Fibroblast of lung (primary cell): Measurements from ENCODE around the gene LRRC17. TPM values are rescaled to one million over a fixed set of nuclear protein-coding genes. Genes with fewer than 3 reads are reported as not detected.

ENCODE experiments used
- DNase-seq, 2 donors: peaks; one replicate each; pipeline versions ENCODE4 v3.0.0 to v3.0.0-alpha.2; 2010; ENCODE audit warnings: low read depth in 2 of 2
- H2AFZ ChIP-seq: 2 replicates; pipeline ENCODE4 v1.5.1; 2012; ENCODE audit warnings: low read length, control low read depth, inconsistent platforms
- H3K27ac ChIP-seq: 2 replicates; pipeline ENCODE4 v1.5.1; 2011; ENCODE audit warnings: low read length, control low read depth; ENCODE audit not compliant: insufficient read depth
- H3K27me3 ChIP-seq: 2 replicates; pipeline ENCODE4 v1.5.1; 2011; ENCODE audit warnings: mild to moderate bottlenecking, low read length; ENCODE audit not compliant: control insufficient read depth, insufficient read depth
- H3K36me3 ChIP-seq: 2 replicates; pipeline ENCODE4 v1.5.1; 2011; ENCODE audit warnings: low read length; ENCODE audit not compliant: control insufficient read depth, insufficient read depth
- H3K4me1 ChIP-seq: 2 replicates; pipeline ENCODE4 v1.5.1; 2011; ENCODE audit warnings: low read length; ENCODE audit not compliant: control insufficient read depth, insufficient read depth; ENCODE audit errors: extremely low read depth
- H3K4me2 ChIP-seq: 2 replicates; pipeline ENCODE4 v1.5.1; 2011; ENCODE audit warnings: low read length, control low read depth; ENCODE audit not compliant: insufficient read depth; ENCODE audit errors: extremely low read depth
- H3K4me3 ChIP-seq, 4 experiments: fragments of 200-600 bp in 1 of 4; sonication (generic) in 1 of 4; replicated peaks in 1 of 4; 2 replicates each; pipeline ENCODE4 v1.5.1; 2011 to 2016; ENCODE audit warnings: low read length in 4 of 4, low read depth in 3 of 4, mild to moderate bottlenecking in 3 of 4, control low read depth in 2 of 4, inconsistent platforms in 1 of 4, mixed read lengths in 1 of 4; ENCODE audit not compliant: insufficient read depth in 1 of 4; ENCODE audit errors: control extremely low read depth in 1 of 4
- H3K79me2 ChIP-seq: 2 replicates; pipeline ENCODE4 v1.5.1; 2012; ENCODE audit warnings: mild to moderate bottlenecking, low read length, inconsistent platforms; ENCODE audit not compliant: control insufficient read depth, insufficient read depth
- H3K9ac ChIP-seq: 2 replicates; pipeline ENCODE4 v1.5.1; 2011; ENCODE audit warnings: mild to moderate bottlenecking, low read length, control low read depth; ENCODE audit not compliant: insufficient read depth
- H3K9me3 ChIP-seq: 2 replicates; pipeline ENCODE4 v1.5.1; 2012; ENCODE audit warnings: low read depth, low read length; ENCODE audit not compliant: control insufficient read depth, insufficient read depth
- H4K20me1 ChIP-seq: 2 replicates; pipeline ENCODE4 v1.5.1; 2011; ENCODE audit warnings: low read length; ENCODE audit not compliant: control insufficient read depth, insufficient read depth; ENCODE audit errors: extremely low read depth
- EZH2 ChIP-seq: IDR thresholded peaks from 2 replicates; pipeline ENCODE4 v1.5.1; 2012; ENCODE audit warnings: low read length, control low read depth, mild to moderate bottlenecking; ENCODE audit errors: missing control alignments
- polyA plus RNA-seq, 2 donors: library from polyadenylated mRNA; depleted of rRNA in 1 of 2; stranded (reverse) in 1 of 2; unstranded in 1 of 2; fragments of >200 nt; gene quantifications; 2 replicates each; pipeline ENCODE4 v1.2.1, GENCODE V29; 2011 to 2012; ENCODE audit warnings: missing spikeins in 1 of 2
- total RNA-seq: library from RNA; depleted of rRNA; stranded (reverse); fragments of >200 nt; gene quantifications from 2 replicates; pipeline ENCODE4 v1.2.1, GENCODE V29; 2014
- TF ChIP-seq, protein P1 (sequence below), 2 donors: IDR thresholded peaks in 1 of 2; conservative IDR thresholded peaks in 1 of 2; 1 replicate in 1 of 2; 2 replicates in 1 of 2; pipeline ENCODE4 v1.5.1; 2011 to 2012; ENCODE audit warnings: low read length in 2 of 2, control low read depth in 1 of 2, inconsistent platforms in 1 of 2, low read depth in 1 of 2, mild to moderate bottlenecking in 1 of 2

The LRRC17 gene
- total and polyA plus RNA-seq, 2 donors (not counting 1 experiment from before 2014, with no cell fraction given) = 12.6 to 31.5 TPM

GRCh38 chr7:102938679-102939078 lies 25.9 kb downstream of the LRRC17 start:
- Histone ChIP-seq H3K4me3 (no peak overlapping the region), H3K79me2 (no peaks in the 10 kb centered on the region), H3K4me1 (peaks cover 3% of the 10 kb centered on the region), H4K20me1 (no peaks in the 10 kb centered on the region), H3K36me3 (no peaks in the 10 kb centered on the region), H3K4me2 (no peak overlapping the region), H3K9me3 (no peaks in the 10 kb centered on the region), H3K27me3 (no peaks in the 10 kb centered on the region), H3K27ac (no peak overlapping the region), H2AFZ (no peak overlapping the region), H3K9ac (no peak overlapping the region)
- TF ChIP-seq EZH2 = no peak
- TF ChIP-seq, protein P1, sequence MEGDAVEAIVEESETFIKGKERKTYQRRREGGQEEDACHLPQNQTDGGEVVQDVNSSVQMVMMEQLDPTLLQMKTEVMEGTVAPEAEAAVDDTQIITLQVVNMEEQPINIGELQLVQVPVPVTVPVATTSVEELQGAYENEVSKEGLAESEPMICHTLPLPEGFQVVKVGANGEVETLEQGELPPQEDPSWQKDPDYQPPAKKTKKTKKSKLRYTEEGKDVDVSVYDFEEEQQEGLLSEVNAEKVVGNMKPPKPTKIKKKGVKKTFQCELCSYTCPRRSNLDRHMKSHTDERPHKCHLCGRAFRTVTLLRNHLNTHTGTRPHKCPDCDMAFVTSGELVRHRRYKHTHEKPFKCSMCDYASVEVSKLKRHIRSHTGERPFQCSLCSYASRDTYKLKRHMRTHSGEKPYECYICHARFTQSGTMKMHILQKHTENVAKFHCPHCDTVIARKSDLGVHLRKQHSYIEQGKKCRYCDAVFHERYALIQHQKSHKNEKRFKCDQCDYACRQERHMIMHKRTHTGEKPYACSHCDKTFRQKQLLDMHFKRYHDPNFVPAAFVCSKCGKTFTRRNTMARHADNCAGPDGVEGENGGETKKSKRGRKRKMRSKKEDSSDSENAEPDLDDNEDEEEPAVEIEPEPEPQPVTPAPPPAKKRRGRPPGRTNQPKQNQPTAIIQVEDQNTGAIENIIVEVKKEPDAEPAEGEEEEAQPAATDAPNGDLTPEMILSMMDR (conservative IDR thresholded peaks at IDR 0.05 in 1 of 2, IDR thresholded peaks at IDR 0.05 in 1 of 2; ENCODE audit: low read depth in 1 of 2, low read length in 2 of 2) = no peak
- DNase-seq = no peak

GRCh38 chr7:102942181-102942866 lies 29.5 kb downstream of the LRRC17 start:
- H3K27me3 ChIP-seq = no peaks in the 10 kb centered on the region
- no peaks in the 10 kb centered on the region for H3K79me2 ChIP-seq
- TF ChIP-seq EZH2 = no peak
- TF ChIP-seq, protein P1 (conservative IDR thresholded peaks at IDR 0.05 in 1 of 2, IDR thresholded peaks at IDR 0.05 in 1 of 2; ENCODE audit: low read depth in 1 of 2, low read length in 2 of 2) = no peak
- peaks cover 1% of the 10 kb centered on the region for H3K36me3 ChIP-seq
- H3K9ac ChIP-seq = no peak overlapping the region
- no peaks in the 10 kb centered on the region for H4K20me1 ChIP-seq
- H3K27ac ChIP-seq = no peak overlapping the region
- peak overlapping the region; percentile 4 for H3K4me2 ChIP-seq
- H3K4me3 ChIP-seq = no peak overlapping the region
- H2AFZ ChIP-seq = peak overlapping the region; percentile 16
- no peaks in the 10 kb centered on the region for H3K9me3 ChIP-seq
- DNase-seq = peak in 1 of 2 donors; percentile 36
- peaks cover 2% of the 10 kb centered on the region for H3K4me1 ChIP-seq

DNA sequence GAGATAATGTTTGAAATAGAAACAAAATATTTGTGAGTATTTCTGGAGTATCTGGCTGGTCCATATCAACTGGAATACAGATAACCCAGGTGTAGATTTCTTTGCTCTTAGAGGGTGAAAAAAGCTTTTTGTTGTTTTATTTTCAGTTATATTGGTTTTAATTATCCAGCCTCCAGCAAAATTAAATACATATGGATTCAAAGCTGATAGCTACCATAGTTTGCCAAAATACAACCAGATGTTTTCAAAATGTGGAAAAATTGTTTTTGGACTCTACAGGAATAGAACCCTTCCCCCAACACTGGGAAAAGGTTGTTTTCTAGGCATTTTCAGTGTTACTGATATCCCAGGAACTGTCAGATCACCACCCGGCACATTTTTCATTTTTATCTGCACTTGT lies 30.1 kb downstream of the LRRC17 start:
- TF ChIP-seq, protein P1 (conservative IDR thresholded peaks at IDR 0.05 in 1 of 2, IDR thresholded peaks at IDR 0.05 in 1 of 2; ENCODE audit: low read depth in 1 of 2, low read length in 2 of 2) = no peak
- no peak for TF ChIP-seq EZH2
- Histone ChIP-seq H4K20me1 (no peaks in the 10 kb centered on the region), H2AFZ (no peak overlapping the region), H3K4me1 (peaks cover 2% of the 10 kb centered on the region), H3K27me3 (no peaks in the 10 kb centered on the region), H3K9me3 (no peaks in the 10 kb centered on the region), H3K36me3 (peaks cover 1% of the 10 kb centered on the region), H3K79me2 (no peaks in the 10 kb centered on the region), H3K4me3 (no peak overlapping the region), H3K27ac (no peak overlapping the region), H3K9ac (no peak overlapping the region), H3K4me2 (peak overlapping the region; percentile 4)
- no peak for DNase-seq
